Skeletal muscle tissue (tissue), 4 donors: Measurements from ENCODE around the gene INTS3. TPM values are rescaled to one million over a fixed set of nuclear protein-coding genes. Genes with fewer than 3 reads are reported as not detected.

Experiments used
- H3K27ac ChIP-seq: one replicate; pipeline ENCODE4 v1.7.0; 2013; ENCODE audit warnings: mild to moderate bottlenecking, low read depth, low read length, inconsistent platforms
- H3K27me3 ChIP-seq, 3 donors: one replicate each; pipeline ENCODE4 v1.7.0; 2013; ENCODE audit warnings: low read length in 3 of 3; ENCODE audit not compliant: control insufficient read depth in 3 of 3, insufficient read depth in 3 of 3
- H3K36me3 ChIP-seq, 3 donors: one replicate each; pipeline ENCODE4 v1.7.0; 2013; ENCODE audit warnings: low read length in 3 of 3; ENCODE audit not compliant: control insufficient read depth in 3 of 3, insufficient read depth in 3 of 3
- H3K4me1 ChIP-seq, 3 donors: one replicate each; pipeline ENCODE4 v1.7.0; 2013; ENCODE audit warnings: low read length in 3 of 3, mild to moderate bottlenecking in 3 of 3; ENCODE audit not compliant: control insufficient read depth in 3 of 3, insufficient read depth in 3 of 3
- H3K4me3 ChIP-seq, 3 donors: one replicate each; pipeline ENCODE4 v1.7.0; 2013; ENCODE audit warnings: low read length in 3 of 3
- H3K9ac ChIP-seq, 3 donors: one replicate each; pipeline ENCODE4 v1.7.0; 2013; ENCODE audit warnings: low read length in 3 of 3, mild to moderate bottlenecking in 3 of 3, moderate library complexity in 2 of 3, low read depth in 1 of 3
- H3K9me3 ChIP-seq, 3 donors: one replicate each; pipeline ENCODE4 v1.7.0; 2013; ENCODE audit warnings: low read length in 3 of 3; ENCODE audit not compliant: control insufficient read depth in 3 of 3
- total RNA-seq: library from RNA; depleted of rRNA; stranded (reverse); fragments of >200 nt; gene quantifications from one replicate; pipeline ENCODE4 v1.2.3, GENCODE V29; 2014
- donor health status: Osteomylitis.

INTS3 gene, protein sequence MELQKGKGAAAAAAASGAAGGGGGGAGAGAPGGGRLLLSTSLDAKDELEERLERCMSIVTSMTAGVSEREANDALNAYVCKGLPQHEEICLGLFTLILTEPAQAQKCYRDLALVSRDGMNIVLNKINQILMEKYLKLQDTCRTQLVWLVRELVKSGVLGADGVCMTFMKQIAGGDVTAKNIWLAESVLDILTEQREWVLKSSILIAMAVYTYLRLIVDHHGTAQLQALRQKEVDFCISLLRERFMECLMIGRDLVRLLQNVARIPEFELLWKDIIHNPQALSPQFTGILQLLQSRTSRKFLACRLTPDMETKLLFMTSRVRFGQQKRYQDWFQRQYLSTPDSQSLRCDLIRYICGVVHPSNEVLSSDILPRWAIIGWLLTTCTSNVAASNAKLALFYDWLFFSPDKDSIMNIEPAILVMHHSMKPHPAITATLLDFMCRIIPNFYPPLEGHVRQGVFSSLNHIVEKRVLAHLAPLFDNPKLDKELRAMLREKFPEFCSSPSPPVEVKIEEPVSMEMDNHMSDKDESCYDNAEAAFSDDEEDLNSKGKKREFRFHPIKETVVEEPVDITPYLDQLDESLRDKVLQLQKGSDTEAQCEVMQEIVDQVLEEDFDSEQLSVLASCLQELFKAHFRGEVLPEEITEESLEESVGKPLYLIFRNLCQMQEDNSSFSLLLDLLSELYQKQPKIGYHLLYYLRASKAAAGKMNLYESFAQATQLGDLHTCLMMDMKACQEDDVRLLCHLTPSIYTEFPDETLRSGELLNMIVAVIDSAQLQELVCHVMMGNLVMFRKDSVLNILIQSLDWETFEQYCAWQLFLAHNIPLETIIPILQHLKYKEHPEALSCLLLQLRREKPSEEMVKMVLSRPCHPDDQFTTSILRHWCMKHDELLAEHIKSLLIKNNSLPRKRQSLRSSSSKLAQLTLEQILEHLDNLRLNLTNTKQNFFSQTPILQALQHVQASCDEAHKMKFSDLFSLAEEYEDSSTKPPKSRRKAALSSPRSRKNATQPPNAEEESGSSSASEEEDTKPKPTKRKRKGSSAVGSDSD
- 24.0 TPM for total RNA-seq

DNA sequence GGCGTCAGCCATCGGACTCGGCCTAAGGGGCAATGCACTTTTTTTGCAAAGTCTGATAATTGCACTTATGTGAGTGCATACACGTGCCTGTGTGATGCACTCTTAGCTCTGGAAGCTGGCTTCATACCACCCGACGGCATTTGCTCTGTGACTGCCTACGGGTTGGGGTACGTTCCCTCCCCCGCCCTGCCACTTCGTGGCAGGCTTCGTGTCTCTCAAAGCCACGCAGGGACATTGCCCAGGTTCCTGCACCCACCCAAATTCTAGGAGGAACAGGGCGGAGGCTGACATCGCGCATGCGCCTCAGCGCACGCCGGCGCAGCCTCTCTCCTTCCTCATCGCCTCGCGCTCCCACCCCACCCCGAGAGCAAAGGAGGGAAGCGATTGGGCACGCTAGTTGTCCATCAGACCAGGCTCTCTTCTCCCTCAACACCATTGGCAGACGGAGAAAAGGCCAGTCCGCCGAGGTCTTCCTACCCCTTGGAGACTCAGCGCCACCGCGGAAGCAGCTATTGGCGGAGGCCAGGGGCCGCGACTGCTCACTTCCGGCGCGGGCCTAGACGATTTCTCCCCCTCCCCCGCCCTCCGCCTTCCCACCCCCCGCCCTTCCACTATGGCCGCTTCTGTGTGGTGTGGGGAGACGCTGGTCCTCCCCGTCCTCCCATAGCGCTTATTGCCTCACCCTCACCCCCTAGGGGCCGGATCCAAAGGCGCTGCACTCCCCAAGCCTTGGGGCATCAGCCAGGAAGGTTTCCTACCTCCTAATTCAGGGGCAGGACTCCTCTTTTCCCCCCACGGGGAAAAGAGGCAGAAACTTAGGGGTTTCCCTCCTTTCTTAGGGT lies at the start of gene INTS3:
Gene INTS3 (plus strand): TSS at position 588 of the 842 bp plus-strand sequence. CDS start 585 bp downstream, outside the sequence.
- H3K9ac ChIP-seq: peak within 1 kb of the TSS; percentile 100
- no peaks in the 10 kb centered on the region for H3K27me3 ChIP-seq
- H3K9me3 ChIP-seq: no peaks in the 10 kb centered on the region
- H3K4me3 ChIP-seq: peak within 1 kb of the TSS; percentile 94 to 97 (median 96)
- no peaks in the 10 kb centered on the region for H3K36me3 ChIP-seq
- H3K27ac ChIP-seq: peak within 1 kb of the TSS; percentile 99
- peaks cover 10 to 32% (median 21%) of the 10 kb centered on the region in 3 donors for H3K4me1 ChIP-seq

DNA sequence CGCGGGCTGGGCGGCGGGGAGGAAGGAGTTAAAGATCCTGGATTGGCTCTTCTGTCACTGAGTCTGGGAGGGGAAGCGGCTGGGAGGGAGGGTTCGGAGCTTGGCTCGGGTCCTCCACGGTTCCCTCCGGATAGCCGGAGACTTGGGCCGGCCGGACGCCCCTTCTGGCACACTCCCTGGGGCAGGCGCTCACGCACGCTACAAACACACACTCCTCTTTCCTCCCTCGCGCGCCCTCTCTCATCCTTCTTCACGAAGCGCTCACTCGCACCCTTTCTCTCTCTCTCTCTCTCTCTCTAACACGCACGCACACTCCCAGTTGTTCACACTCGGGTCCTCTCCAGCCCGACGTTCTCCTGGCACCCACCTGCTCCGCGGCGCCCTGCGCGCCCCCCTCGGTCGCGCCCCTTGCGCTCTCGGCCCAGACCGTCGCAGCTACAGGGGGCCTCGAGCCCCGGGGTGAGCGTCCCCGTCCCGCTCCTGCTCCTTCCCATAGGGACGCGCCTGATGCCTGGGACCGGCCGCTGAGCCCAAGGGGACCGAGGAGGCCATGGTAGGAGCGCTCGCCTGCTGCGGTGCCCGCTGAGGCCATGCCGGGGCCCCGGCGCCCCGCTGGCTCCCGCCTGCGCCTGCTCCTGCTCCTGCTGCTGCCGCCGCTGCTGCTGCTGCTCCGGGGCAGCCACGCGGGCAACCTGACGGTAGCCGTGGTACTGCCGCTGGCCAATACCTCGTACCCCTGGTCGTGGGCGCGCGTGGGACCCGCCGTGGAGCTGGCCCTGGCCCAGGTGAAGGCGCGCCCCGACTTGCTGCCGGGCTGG lies 49.1 kb upstream of the INTS3 start, which contains the start of gene NPR1:
Gene NPR1 (plus strand): TSS at position 170 of the 818 bp plus-strand sequence. CDS start 421 bp downstream, at position 591.
- H3K4me3 ChIP-seq: peak within 1 kb of the TSS; percentile 57 to 74 (median 63)
- H3K9me3 ChIP-seq: no peaks in the 10 kb centered on the region
- peak within 1 kb of the TSS; percentile 33 to 68 (median 38) for H3K9ac ChIP-seq
- H3K4me1 ChIP-seq: peaks cover 10 to 24% (median 18%) of the 10 kb centered on the region in 3 donors
- H3K27ac ChIP-seq: no peak within 1 kb of the TSS
- no peaks in the 10 kb centered on the region for H3K36me3 ChIP-seq
- peaks cover 23 to 38% (median 33%) of the 10 kb centered on the region in 3 donors for H3K27me3 ChIP-seq

DNA sequence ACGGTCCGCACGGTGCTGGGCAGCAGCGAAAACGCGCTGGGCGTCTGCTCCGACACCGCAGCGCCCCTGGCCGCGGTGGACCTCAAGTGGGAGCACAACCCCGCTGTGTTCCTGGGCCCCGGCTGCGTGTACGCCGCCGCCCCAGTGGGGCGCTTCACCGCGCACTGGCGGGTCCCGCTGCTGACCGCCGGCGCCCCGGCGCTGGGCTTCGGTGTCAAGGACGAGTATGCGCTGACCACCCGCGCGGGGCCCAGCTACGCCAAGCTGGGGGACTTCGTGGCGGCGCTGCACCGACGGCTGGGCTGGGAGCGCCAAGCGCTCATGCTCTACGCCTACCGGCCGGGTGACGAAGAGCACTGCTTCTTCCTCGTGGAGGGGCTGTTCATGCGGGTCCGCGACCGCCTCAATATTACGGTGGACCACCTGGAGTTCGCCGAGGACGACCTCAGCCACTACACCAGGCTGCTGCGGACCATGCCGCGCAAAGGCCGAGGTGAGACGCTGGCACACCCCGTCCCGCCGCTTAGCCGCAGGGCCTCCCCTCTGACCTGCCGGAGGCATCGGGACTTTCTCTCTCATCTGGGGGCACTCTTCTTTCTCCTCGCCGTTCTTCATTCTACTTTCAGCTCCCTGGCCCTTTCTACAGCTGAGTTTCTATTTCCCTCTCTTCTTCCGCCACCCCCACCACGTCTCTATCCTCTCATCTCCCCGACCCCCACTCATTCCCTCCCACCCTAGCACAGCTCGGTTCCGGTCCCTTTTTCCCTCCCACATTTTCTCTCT lies 48.3 kb upstream of the INTS3 start:
- H3K9me3 ChIP-seq: no peaks in the 10 kb centered on the region
- peak overlapping the region; percentile 57 to 74 (median 63) for H3K4me3 ChIP-seq
- H3K36me3 ChIP-seq: no peaks in the 10 kb centered on the region
- H3K27me3 ChIP-seq: peaks cover 23 to 38% (median 33%) of the 10 kb centered on the region in 3 donors
- H3K27ac ChIP-seq: no peak overlapping the region
- peak overlapping the region; percentile 33 to 68 (median 38) for H3K9ac ChIP-seq
- peaks cover 10 to 24% (median 18%) of the 10 kb centered on the region in 3 donors for H3K4me1 ChIP-seq

DNA sequence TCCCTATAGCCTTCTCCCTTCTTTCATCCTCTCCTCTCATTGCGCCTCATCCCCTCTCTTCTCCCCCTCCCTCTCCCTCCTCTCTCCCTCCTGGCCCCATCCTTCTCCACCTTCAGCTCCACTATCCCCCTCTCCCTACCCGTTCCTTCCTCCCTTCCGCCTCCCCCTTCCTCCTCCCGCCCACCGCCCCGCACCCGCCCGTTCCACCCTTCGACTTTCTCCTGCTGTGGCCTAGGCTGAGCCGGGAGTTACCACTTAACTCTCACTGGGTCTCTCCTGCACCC lies 47.8 kb upstream of the INTS3 start:
- Histone ChIP-seq H3K4me3 (peak overlapping the region in 2 of 3 donors; percentile 63 to 74), H3K4me1 (peaks cover 10 to 24% (median 18%) of the 10 kb centered on the region in 3 donors), H3K36me3 (peaks cover 0 to 2% (median 0%) of the 10 kb centered on the region in 3 donors), H3K9ac (no peak overlapping the region), H3K27ac (no peak overlapping the region), H3K9me3 (no peaks in the 10 kb centered on the region), H3K27me3 (peaks cover 23 to 38% (median 33%) of the 10 kb centered on the region in 3 donors)

DNA sequence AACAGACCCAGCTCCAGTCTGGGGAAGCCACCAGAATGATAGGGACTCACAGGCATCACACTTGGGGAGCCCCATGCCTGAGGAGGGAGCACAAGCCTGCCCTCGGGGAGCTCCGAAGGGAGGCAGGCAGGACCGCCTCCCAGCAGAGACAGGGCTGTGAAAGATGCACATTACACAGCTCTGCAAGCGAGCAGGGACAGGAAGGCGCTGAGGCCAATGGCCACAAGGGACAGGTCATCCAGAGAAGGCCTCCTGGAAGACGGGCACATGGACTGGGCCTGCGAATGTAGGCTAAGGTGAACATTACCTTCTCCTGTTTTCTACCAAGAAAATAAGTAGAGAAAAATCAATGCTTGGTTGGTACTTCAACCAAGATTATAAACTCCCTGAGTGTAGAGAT lies 45.1 kb upstream of the INTS3 start:
- no peak overlapping the region for H3K4me3 ChIP-seq
- peaks cover 10 to 21% (median 15%) of the 10 kb centered on the region in 3 donors for H3K4me1 ChIP-seq
- H3K9ac ChIP-seq: no peak overlapping the region
- H3K9me3 ChIP-seq: no peaks in the 10 kb centered on the region
- H3K27me3 ChIP-seq: peaks cover 23 to 37% (median 31%) of the 10 kb centered on the region in 3 donors
- no peak overlapping the region for H3K27ac ChIP-seq
- H3K36me3 ChIP-seq: peaks cover 0 to 8% (median 0%) of the 10 kb centered on the region in 3 donors

DNA sequence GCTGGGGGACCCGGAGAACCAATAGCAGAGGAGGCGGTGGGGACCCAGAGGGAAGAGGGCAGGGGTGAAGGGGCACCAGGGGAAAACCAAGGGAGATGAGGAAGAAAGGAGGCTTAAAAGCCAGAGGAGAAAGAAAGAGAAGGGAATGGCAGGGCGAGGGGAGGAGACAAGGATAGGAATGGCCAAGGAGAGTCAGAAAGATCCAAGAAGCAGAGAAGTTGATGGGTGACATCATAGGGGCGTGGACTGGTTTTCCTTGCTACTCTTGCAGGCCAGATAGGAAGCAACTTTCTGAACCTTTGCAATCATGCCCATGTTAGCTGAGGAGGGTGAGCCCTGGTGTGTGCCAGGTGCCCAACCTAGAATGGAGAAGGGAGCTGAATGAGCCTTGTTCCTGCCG lies 44.0 kb upstream of the INTS3 start:
- H3K4me3 ChIP-seq: no peak overlapping the region
- H3K36me3 ChIP-seq: peaks cover 0 to 12% (median 0%) of the 10 kb centered on the region in 3 donors
- peaks cover 16 to 26% (median 20%) of the 10 kb centered on the region in 3 donors for H3K27me3 ChIP-seq
- no peak overlapping the region for H3K9ac ChIP-seq
- H3K27ac ChIP-seq: no peak overlapping the region
- peaks cover 2 to 10% (median 4%) of the 10 kb centered on the region in 3 donors for H3K4me1 ChIP-seq
- H3K9me3 ChIP-seq: no peaks in the 10 kb centered on the region

DNA sequence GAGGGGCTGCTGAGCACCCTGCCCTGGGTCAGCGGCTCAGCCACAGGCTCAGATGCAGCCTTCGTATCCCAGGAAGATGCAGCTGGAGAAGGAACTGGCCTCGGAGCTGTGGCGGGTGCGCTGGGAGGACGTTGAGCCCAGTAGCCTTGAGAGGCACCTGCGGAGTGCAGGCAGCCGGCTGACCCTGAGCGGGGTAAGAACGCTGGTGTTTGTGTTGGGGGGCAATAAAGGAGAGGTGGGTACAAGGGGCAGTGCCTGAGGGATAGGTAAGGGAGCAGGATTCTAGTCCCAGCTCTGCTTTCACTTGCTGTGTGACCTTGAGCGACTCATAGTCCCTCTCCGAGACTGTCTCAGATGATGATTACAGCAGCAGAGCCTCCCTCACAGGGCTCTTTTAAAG lies 43.0 kb upstream of the INTS3 start:
- H3K27ac ChIP-seq: no peak overlapping the region
- no peaks in the 10 kb centered on the region for H3K4me1 ChIP-seq
- no peaks in the 10 kb centered on the region for H3K9me3 ChIP-seq
- H3K4me3 ChIP-seq: no peak overlapping the region
- no peak overlapping the region for H3K9ac ChIP-seq
- peaks cover 0 to 14% (median 3%) of the 10 kb centered on the region in 3 donors for H3K36me3 ChIP-seq
- peaks cover 7 to 16% (median 10%) of the 10 kb centered on the region in 3 donors for H3K27me3 ChIP-seq

DNA sequence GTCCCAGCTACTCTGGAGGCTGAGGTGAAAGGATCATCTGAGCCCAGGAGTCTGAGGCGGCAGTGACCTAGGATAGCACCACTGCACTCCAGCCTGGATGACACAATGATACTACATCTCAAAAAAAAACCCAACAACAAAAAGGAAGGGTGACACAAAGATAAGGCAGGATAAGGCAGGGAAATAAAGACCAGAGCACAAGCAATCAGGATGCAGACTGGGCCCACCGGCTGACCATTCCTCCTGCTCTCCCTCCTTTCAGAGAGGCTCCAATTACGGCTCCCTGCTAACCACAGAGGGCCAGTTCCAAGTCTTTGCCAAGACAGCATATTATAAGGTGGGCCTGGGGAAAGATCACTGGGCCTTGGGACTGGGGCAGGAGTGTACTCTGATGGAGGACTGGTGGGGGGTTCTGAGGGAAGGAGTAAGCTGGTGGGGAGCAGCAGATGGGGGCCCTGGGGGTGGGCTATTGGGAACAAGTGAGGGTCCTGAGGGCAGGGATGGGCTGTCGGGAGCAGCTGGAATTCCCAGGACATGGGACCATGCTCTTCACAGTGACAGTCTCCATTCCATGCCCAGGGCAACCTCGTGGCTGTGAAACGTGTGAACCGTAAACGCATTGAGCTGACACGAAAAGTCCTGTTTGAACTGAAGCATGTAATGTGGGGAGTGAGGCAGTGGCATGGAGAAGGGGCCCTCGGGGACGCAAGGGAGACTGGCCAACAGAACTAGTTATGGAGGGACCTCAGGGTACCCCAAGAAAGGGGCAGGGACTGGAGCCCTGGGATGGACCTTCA lies 42.1 kb upstream of the INTS3 start:
- H3K36me3 ChIP-seq: peaks cover 0 to 14% (median 3%) of the 10 kb centered on the region in 3 donors

More for the DNA sequence above, 42.1 kb upstream of the INTS3 start:
- Histone ChIP-seq H3K4me3 (no peak overlapping the region), H3K27me3 (peaks cover 1 to 9% (median 2%) of the 10 kb centered on the region in 3 donors), H3K27ac (no peak overlapping the region), H3K4me1 (no peaks in the 10 kb centered on the region), H3K9ac (no peak overlapping the region), H3K9me3 (no peaks in the 10 kb centered on the region)
